Activated T-helper 1 cell treated with anti-CD3 and anti-CD28 coated beads, Interleukin-12 subunit alpha, Interleukin-12 subunit beta, Interleukin-2, Interleukin-4 antibody, amounts not matched to agents 30 ng/mL and 10 ng/mL and 1 ng/mL, durations not matched to agents 14 hours and 24 hours and 36 hours (primary cell): Measurements from ENCODE around the gene FRYL. TPM values are rescaled to one million over a fixed set of nuclear protein-coding genes. Genes with fewer than 3 reads are reported as not detected.

ENCODE experiments used
- DNase-seq: peaks from one replicate; pipeline ENCODE4 v3.0.0; 2021; ENCODE audit warnings: low spot score
- H3K27ac Mint-ChIP-seq: one replicate; pipeline ENCODE4 v1.8.0; 2021; ENCODE audit warnings: mild to moderate bottlenecking, mixed read lengths
- H3K27me3 Mint-ChIP-seq: one replicate; pipeline ENCODE4 v1.8.0; 2022; ENCODE audit warnings: mild to moderate bottlenecking, moderate library complexity, mixed read lengths; ENCODE audit not compliant: insufficient read depth
- H3K36me3 Mint-ChIP-seq: one replicate; pipeline ENCODE4 v1.8.0; 2021; ENCODE audit warnings: low read depth, mixed read lengths
- H3K4me1 Mint-ChIP-seq: one replicate; pipeline ENCODE4 v1.8.0; 2021; ENCODE audit warnings: low read depth, mixed read lengths
- H3K4me3 Mint-ChIP-seq: one replicate; pipeline ENCODE4 v1.8.0; 2021; ENCODE audit warnings: mild to moderate bottlenecking, moderate library complexity, mixed read lengths
- H3K9me3 Mint-ChIP-seq: one replicate; pipeline ENCODE4 v1.8.0; 2021; ENCODE audit warnings: mixed read lengths
- intact Hi-C: fragments of 100-400 bp; cut with micrococcal nuclease; formaldehyde crosslinking; loops from one replicate; pipeline ENCODE4 v1.15.1; 2024
- total RNA-seq: library from RNA; stranded (reverse); gene quantifications from 2 replicates; pipeline ENCODE4 v1.2.3, GENCODE V29; 2022

The FRYL gene
- total RNA-seq, 1 donor from 2014 or later, result 80.0 TPM

GRCh38 chr4:48483777-48484493, 296.1 kb downstream of the FRYL start:
- Mint-ChIP-seq H3K4me1 (peaks cover 20% of the 10 kb centered on the region), H3K4me3 (peak overlapping the region; percentile 55), H3K36me3 (peaks cover 3% of the 10 kb centered on the region), H3K27ac (no peak overlapping the region), H3K27me3 (peaks cover 72% of the 10 kb centered on the region), H3K9me3 (no peaks in the 10 kb centered on the region)
- intact Hi-C loops, result no loop called here
- no peak for DNase-seq

- peaks cover 69% of the 10 kb centered on the region for H3K27me3 Mint-ChIP-seq
- no peak within 1 kb of the TSS for H3K27ac Mint-ChIP-seq
- peak within 1 kb of the TSS; percentile 55 for H3K4me3 Mint-ChIP-seq
- no peak for DNase-seq
- intact Hi-C loops, result no loop called here
- H3K36me3 Mint-ChIP-seq, result peaks cover 3% of the 10 kb centered on the region
- H3K4me1 Mint-ChIP-seq, result peaks cover 20% of the 10 kb centered on the region
- no peaks in the 10 kb centered on the region for H3K9me3 Mint-ChIP-seq
Observed at GRCh38 chr4:48483006-48483776, 296.9 kb downstream of the FRYL start, which contains the start of gene SLC10A4. TSS of gene SLC10A4 (plus strand) at chr4:48483343. CDS start at chr4:48483562, 219 bp downstream.

- H3K27ac Mint-ChIP-seq, result no peak overlapping the region
- intact Hi-C loops, result no loop called here
- peaks cover 59% of the 10 kb centered on the region for H3K27me3 Mint-ChIP-seq
- no peaks in the 10 kb centered on the region for H3K9me3 Mint-ChIP-seq
- peaks cover 20% of the 10 kb centered on the region for H3K4me1 Mint-ChIP-seq
- DNase-seq, result no peak
- H3K36me3 Mint-ChIP-seq, result peaks cover 3% of the 10 kb centered on the region
- no peak overlapping the region for H3K4me3 Mint-ChIP-seq
Observed at GRCh38 chr4:48481581-48481980, 298.5 kb downstream of the FRYL start.

GRCh38 chr4:48478273-48478672, 301.8 kb downstream of the FRYL start:
- Mint-ChIP-seq H3K27me3 (peaks cover 37% of the 10 kb centered on the region), H3K27ac (no peak overlapping the region), H3K9me3 (no peaks in the 10 kb centered on the region), H3K4me1 (peaks cover 6% of the 10 kb centered on the region), H3K4me3 (no peak overlapping the region), H3K36me3 (no peaks in the 10 kb centered on the region)
- DNase-seq, result no peak
- intact Hi-C loops, result no loop called here

GRCh38 chr4:48475770-48476169, 304.3 kb downstream of the FRYL start:
- peaks cover 19% of the 10 kb centered on the region for H3K27me3 Mint-ChIP-seq
- no peak overlapping the region for H3K27ac Mint-ChIP-seq
- no peak overlapping the region for H3K4me3 Mint-ChIP-seq
- H3K4me1 Mint-ChIP-seq, result no peaks in the 10 kb centered on the region
- no peaks in the 10 kb centered on the region for H3K36me3 Mint-ChIP-seq
- H3K9me3 Mint-ChIP-seq, result no peaks in the 10 kb centered on the region
- intact Hi-C loops, result no loop called here
- no peak for DNase-seq

- Mint-ChIP-seq H3K4me3 (no peak overlapping the region), H3K36me3 (no peaks in the 10 kb centered on the region), H3K4me1 (no peaks in the 10 kb centered on the region), H3K9me3 (no peaks in the 10 kb centered on the region), H3K27me3 (peaks cover 12% of the 10 kb centered on the region), H3K27ac (no peak overlapping the region)
- intact Hi-C loops, result no loop called here
- DNase-seq, result no peak
Observed at GRCh38 chr4:48472794-48473193, 307.3 kb downstream of the FRYL start.

- H3K9me3 Mint-ChIP-seq, result no peaks in the 10 kb centered on the region
- intact Hi-C loops, result no loop called here
- no peak overlapping the region for H3K27ac Mint-ChIP-seq
- H3K36me3 Mint-ChIP-seq, result no peaks in the 10 kb centered on the region
- no peak for DNase-seq
- no peak overlapping the region for H3K4me3 Mint-ChIP-seq
- no peaks in the 10 kb centered on the region for H3K4me1 Mint-ChIP-seq
- H3K27me3 Mint-ChIP-seq, result peaks cover 9% of the 10 kb centered on the region
Observed at GRCh38 chr4:48470570-48470969, 309.5 kb downstream of the FRYL start.

GRCh38 chr4:48470137-48470536, 309.9 kb downstream of the FRYL start:
- intact Hi-C loops, result no loop called here
- Mint-ChIP-seq H3K4me1 (no peaks in the 10 kb centered on the region), H3K27ac (no peak overlapping the region), H3K36me3 (no peaks in the 10 kb centered on the region), H3K4me3 (no peak overlapping the region), H3K9me3 (no peaks in the 10 kb centered on the region), H3K27me3 (peaks cover 9% of the 10 kb centered on the region)
- no peak for DNase-seq

- Mint-ChIP-seq H3K9me3 (no peaks in the 10 kb centered on the region), H3K36me3 (no peaks in the 10 kb centered on the region), H3K4me3 (no peak overlapping the region), H3K27ac (no peak overlapping the region), H3K4me1 (no peaks in the 10 kb centered on the region), H3K27me3 (peaks cover 7% of the 10 kb centered on the region)
- no peak for DNase-seq
- intact Hi-C loops, result no loop called here
Observed at GRCh38 chr4:48467891-48468290, 312.2 kb downstream of the FRYL start.

GRCh38 chr4:48467442-48467841, 312.6 kb downstream of the FRYL start:
- Mint-ChIP-seq H3K27me3 (peaks cover 7% of the 10 kb centered on the region), H3K4me1 (no peaks in the 10 kb centered on the region), H3K27ac (no peak overlapping the region), H3K9me3 (no peaks in the 10 kb centered on the region), H3K36me3 (no peaks in the 10 kb centered on the region), H3K4me3 (no peak overlapping the region)
- intact Hi-C loops, result no loop called here
- no peak for DNase-seq

GRCh38 chr4:48462363-48462762, 317.7 kb downstream of the FRYL start:
- no peaks in the 10 kb centered on the region for H3K4me1 Mint-ChIP-seq
- H3K36me3 Mint-ChIP-seq, result no peaks in the 10 kb centered on the region
- no peak overlapping the region for H3K27ac Mint-ChIP-seq
- intact Hi-C loops, result no loop called here
- DNase-seq, result no peak
- H3K4me3 Mint-ChIP-seq, result no peak overlapping the region
- H3K27me3 Mint-ChIP-seq, result peaks cover 6% of the 10 kb centered on the region
- no peaks in the 10 kb centered on the region for H3K9me3 Mint-ChIP-seq

- H3K9me3 Mint-ChIP-seq, result no peaks in the 10 kb centered on the region
- H3K27me3 Mint-ChIP-seq, result peaks cover 7% of the 10 kb centered on the region
- DNase-seq, result no peak
- H3K4me3 Mint-ChIP-seq, result no peak overlapping the region
- no peak overlapping the region for H3K27ac Mint-ChIP-seq
- intact Hi-C loops, result no loop called here
- no peaks in the 10 kb centered on the region for H3K36me3 Mint-ChIP-seq
- H3K4me1 Mint-ChIP-seq, result no peaks in the 10 kb centered on the region
Observed at GRCh38 chr4:48461000-48461399, 319.1 kb downstream of the FRYL start.

- H3K27ac Mint-ChIP-seq, result no peak overlapping the region
- H3K36me3 Mint-ChIP-seq, result no peaks in the 10 kb centered on the region
- no peaks in the 10 kb centered on the region for H3K4me1 Mint-ChIP-seq
- H3K27me3 Mint-ChIP-seq, result peaks cover 13% of the 10 kb centered on the region
- intact Hi-C loops, result no loop called here
- no peak for DNase-seq
- H3K9me3 Mint-ChIP-seq, result no peaks in the 10 kb centered on the region
- no peak overlapping the region for H3K4me3 Mint-ChIP-seq
Observed at GRCh38 chr4:48454591-48454990, 325.5 kb downstream of the FRYL start.
